GM18909 (cell line): ENCODE measurements around the gene PDLIM1.
A peak's percentile ranks its signal among the peaks of the same experiment; 100 is the strongest.
"Not testable (repeated sequence)": the region's sequence is repeated elsewhere in the genome, so short reads cannot be mapped to it uniquely, and the experiment has no call there.

Source experiments
- ATAC-seq: cut with Tn5 transposase; IDR thresholded peaks from one replicate; pipeline ENCODE4 v1.9.1; 2021; ENCODE audit warnings: mild to moderate bottlenecking; ENCODE audit not compliant: unreplicated experiment, poor library complexity

The PDLIM1 gene

GRCh38 chr10:95247881-95248583 is 42.8 kb downstream of the PDLIM1 start:
- no peak for ATAC-seq

GRCh38 chr10:95247200-95247880 is 43.5 kb downstream of the PDLIM1 start:
- ATAC-seq, result no peak

GRCh38 chr10:95246582-95247051 is 44.2 kb downstream of the PDLIM1 start:
- ATAC-seq, result no peak

- peak; percentile 88 for ATAC-seq
Measured at GRCh38 chr10:95245425-95246055, 45.3 kb downstream of the PDLIM1 start.

- no peak for ATAC-seq
Measured at GRCh38 chr10:95244152-95244551, 46.7 kb downstream of the PDLIM1 start.

GRCh38 chr10:95243318-95243617 is 47.5 kb downstream of the PDLIM1 start:
- no peak for ATAC-seq

GRCh38 chr10:95242581-95243317 is 48.1 kb downstream of the PDLIM1 start:
- ATAC-seq, result no peak

- ATAC-seq, result no peak
Measured at GRCh38 chr10:95241533-95241932, 49.3 kb downstream of the PDLIM1 start.

- ATAC-seq, result no peak
Measured at GRCh38 chr10:95240811-95241210, 50.0 kb downstream of the PDLIM1 start.

- not testable (repeated sequence) for ATAC-seq
Measured at GRCh38 chr10:95240096-95240495, 50.7 kb downstream of the PDLIM1 start.

- ATAC-seq, result no peak
Measured at GRCh38 chr10:95237376-95238170, 53.2 kb downstream of the PDLIM1 start.

GRCh38 chr10:95236068-95236903 is 54.5 kb downstream of the PDLIM1 start:
- ATAC-seq, result peak; percentile 99

GRCh38 chr10:95235676-95236067 is 55.1 kb downstream of the PDLIM1 start:
- ATAC-seq, result no peak

- no peak for ATAC-seq
Measured at GRCh38 chr10:95234951-95235350, 55.9 kb downstream of the PDLIM1 start.

- no peak for ATAC-seq
Measured at GRCh38 chr10:95233377-95234034, 57.3 kb downstream of the PDLIM1 start.

GRCh38 chr10:95230677-95231586 is 59.9 kb downstream of the PDLIM1 start:
- ATAC-seq, result peak; percentile 78

- ATAC-seq, result no peak
Measured at GRCh38 chr10:95229724-95230627, 60.8 kb downstream of the PDLIM1 start.
